Activated T-cell treated with anti-CD3 and anti-CD28 coated beads for 4 hours (primary cell): ENCODE data around the gene EPB41L1.

Experiments
- DNase-seq: peaks from one replicate; pipeline ENCODE4 v3.0.0-alpha.2; 2020

Gene EPB41L1

GRCh38 chr20:36234771-36235320 is 80.3 kb downstream of the EPB41L1 start:
- no peak for DNase-seq

GRCh38 chr20:36235892-36236785 is 81.6 kb downstream of the EPB41L1 start, which contains the start of gene AAR2:
AAR2 (plus strand) TSS chr20:36236478; CDS start chr20:36239869, 3,391 bp downstream.
- DNase-seq = peak; percentile 66

- no peak for DNase-seq
Observed at GRCh38 chr20:36236786-36237121, 82.2 kb downstream of the EPB41L1 start.

GRCh38 chr20:36237477-36237876 is 82.9 kb downstream of the EPB41L1 start:
- no peak for DNase-seq

GRCh38 chr20:36238153-36238552 is 83.6 kb downstream of the EPB41L1 start:
- no peak for DNase-seq

- DNase-seq = no peak
Observed at GRCh38 chr20:36238760-36239159, 84.2 kb downstream of the EPB41L1 start.

- DNase-seq = no peak
Observed at GRCh38 chr20:36240076-36240475, 85.5 kb downstream of the EPB41L1 start.

- no peak for DNase-seq
Observed at GRCh38 chr20:36241678-36242077, 87.1 kb downstream of the EPB41L1 start.

GRCh38 chr20:36243726-36244125 is 89.2 kb downstream of the EPB41L1 start:
- DNase-seq = no peak

GRCh38 chr20:36246401-36246800 is 91.9 kb downstream of the EPB41L1 start:
- DNase-seq = no peak

GRCh38 chr20:36248836-36249235 is 94.3 kb downstream of the EPB41L1 start:
- no peak for DNase-seq

- DNase-seq = no peak
Observed at GRCh38 chr20:36249450-36249849, 94.9 kb downstream of the EPB41L1 start.

- no peak for DNase-seq
Observed at GRCh38 chr20:36251426-36251825, 96.9 kb downstream of the EPB41L1 start.

- DNase-seq = no peak
Observed at GRCh38 chr20:36252511-36252910, 98.0 kb downstream of the EPB41L1 start.

GRCh38 chr20:36253036-36253435 is 98.5 kb downstream of the EPB41L1 start:
- DNase-seq = no peak

GRCh38 chr20:36254076-36254475 is 99.5 kb downstream of the EPB41L1 start:
- DNase-seq = no peak

- DNase-seq = no peak
Observed at GRCh38 chr20:36255445-36255844, 100.9 kb downstream of the EPB41L1 start.

- DNase-seq = no peak
Observed at GRCh38 chr20:36259177-36260061, 104.9 kb downstream of the EPB41L1 start.

GRCh38 chr20:36260316-36260715 is 105.8 kb downstream of the EPB41L1 start:
- DNase-seq = no peak

GRCh38 chr20:36261389-36262105 is 107.0 kb downstream of the EPB41L1 start:
- no peak for DNase-seq

GRCh38 chr20:36262440-36262839 is 107.9 kb downstream of the EPB41L1 start:
- no peak for DNase-seq

- no peak for DNase-seq
Observed at GRCh38 chr20:36264426-36265246, 110.1 kb downstream of the EPB41L1 start.
